Stimulated activated CD4-positive, alpha-beta T cell treated with anti-CD3 and anti-CD28 coated beads, Interleukin-12 subunit alpha, Interleukin-12 subunit beta, amount 100 ng/mL, for 48 hours (primary cell): ENCODE data around the gene YPEL2.
"Not testable (repeated sequence)": the region's sequence is repeated elsewhere in the genome, so short reads cannot be mapped to it uniquely, and the experiment has no call there.

Source experiments
- DNase-seq, 3 donors: peaks; one replicate each; pipeline ENCODE4 v3.0.0-alpha.2; 2020; ENCODE audit warnings: low read depth in 2 of 3, low spot score in 1 of 3

Gene YPEL2

GRCh38 chr17:59404471-59404870 lies 73.0 kb downstream of the YPEL2 start:
- DNase-seq: no peak

- no peak for DNase-seq
Observed at GRCh38 chr17:59405944-59406705, 74.7 kb downstream of the YPEL2 start.

- DNase-seq: no peak
Observed at GRCh38 chr17:59406808-59407381, 75.4 kb downstream of the YPEL2 start.

GRCh38 chr17:59409336-59410048 lies 78.0 kb downstream of the YPEL2 start:
- no peak for DNase-seq

- no peak for DNase-seq
Observed at GRCh38 chr17:59410049-59410437, 78.6 kb downstream of the YPEL2 start.

- DNase-seq: not testable (repeated sequence)
Observed at GRCh38 chr17:59412431-59412830, 81.0 kb downstream of the YPEL2 start.

- no peak for DNase-seq
Observed at GRCh38 chr17:59413014-59413766, 81.7 kb downstream of the YPEL2 start.

GRCh38 chr17:59415397-59415796 lies 83.9 kb downstream of the YPEL2 start:
- DNase-seq: no peak

- no peak for DNase-seq
Observed at GRCh38 chr17:59416184-59416583, 84.7 kb downstream of the YPEL2 start.

- no peak for DNase-seq
Observed at GRCh38 chr17:59417452-59417851, 86.0 kb downstream of the YPEL2 start.

GRCh38 chr17:59418732-59419166 lies 87.3 kb downstream of the YPEL2 start:
- no peak for DNase-seq

GRCh38 chr17:59420901-59421300 lies 89.4 kb downstream of the YPEL2 start:
- DNase-seq: no peak

- no peak for DNase-seq
Observed at GRCh38 chr17:59421722-59422121, 90.3 kb downstream of the YPEL2 start.

- no peak for DNase-seq
Observed at GRCh38 chr17:59423137-59423724, 91.8 kb downstream of the YPEL2 start.

GRCh38 chr17:59423903-59424302 lies 92.4 kb downstream of the YPEL2 start:
- DNase-seq: no peak

GRCh38 chr17:59424331-59424730 lies 92.9 kb downstream of the YPEL2 start:
- no peak for DNase-seq

- DNase-seq: no peak
Observed at GRCh38 chr17:59425085-59425931, 93.9 kb downstream of the YPEL2 start.

GRCh38 chr17:59426031-59426430 lies 94.6 kb downstream of the YPEL2 start:
- DNase-seq: no peak

- peak; percentile 42 to 48 (median 48) for DNase-seq
Observed at GRCh38 chr17:59427425-59427921, 96.0 kb downstream of the YPEL2 start.

GRCh38 chr17:59427996-59428395 lies 96.5 kb downstream of the YPEL2 start:
- no peak for DNase-seq
